ENCODE measurements around the gene WIPF1. TPM values are rescaled to one million over a fixed set of nuclear protein-coding genes. Genes with fewer than 3 reads are reported as not detected.

WIPF1 gene
- total RNA-seq, 1 experiment from 2014 or later: 0.59 TPM

GRCh38 chr2:174594456-174594855 is 3.1 kb downstream of the WIPF1 start:
- Histone ChIP-seq H2AFZ (ENCODE audit: low read depth, low read length, poor library complexity, severe bottlenecking) (no peak overlapping the region), H3K4me1 (ENCODE audit: control insufficient read depth in 1 of 2, insufficient read depth in 2 of 2, low read length in 2 of 2) (no peaks in the 10 kb centered on the region), H3K9ac (ENCODE audit: low read length) (no peak overlapping the region), H4K20me1 (ENCODE audit: insufficient read depth) (no peaks in the 10 kb centered on the region), H3K27ac (ENCODE audit: low read depth, low read length) (no peak overlapping the region), H3K36me3 (ENCODE audit: control insufficient read depth in 1 of 2, insufficient read depth in 2 of 2, low read length in 2 of 2) (no peaks in the 10 kb centered on the region), H3K9me2 (ENCODE audit: insufficient read depth) (no peaks in the 10 kb centered on the region), H3K79me2 (ENCODE audit: insufficient read depth, low read length) (no peaks in the 10 kb centered on the region), H3K4me2 (ENCODE audit: low read length) (no peak overlapping the region), H3K27me3 (ENCODE audit: insufficient read depth, low read length) (no peaks in the 10 kb centered on the region), H3K9me3 (ENCODE audit: control insufficient read depth in 1 of 2, insufficient read depth in 1 of 2, low read depth in 1 of 2, low read length in 2 of 2) (no peaks in the 10 kb centered on the region), H3K4me3 (replicated peaks in 1 of 2; ENCODE audit: low read depth in 1 of 2, low read length in 2 of 2) (no peak overlapping the region)
- ChIA-PET POLR2A (no interaction called here), CTCF (interaction anchor here (2.9 kb wide), 1 partner anchor 9 kb away, joined by 13 read pairs; no protein-coding TSS in a partner anchor), RAD21 (ENCODE audit: low non-redundant PET in 1 of 2, low total read pairs in 2 of 2, uncharacterized antibody in 2 of 2, unreplicated experiment in 2 of 2) (no interaction called here)
- DNase-seq (ENCODE audit: low read depth, low spot score) (no peak), ATAC-seq (no peak)
- TF ChIP-seq ZBTB33 (IDR thresholded peaks at IDR 0.05; ENCODE audit: extremely low read depth, insufficient replicate concordance, low read length): no peak
- no peak for TF ChIP-seq FOSL1 (IDR thresholded peaks at IDR 0.05; ENCODE audit: low read depth)
- TF ChIP-seq POLR2AphosphoS5 (IDR thresholded peaks at IDR 0.05; ENCODE audit: low read depth, low read length): no peak
- no peak for TF ChIP-seq ELF1 (IDR thresholded peaks at IDR 0.05; ENCODE audit: borderline replicate concordance, low read depth)
- no peak for TF ChIP-seq YY1 (IDR thresholded peaks at IDR 0.05; ENCODE audit: extremely low read depth, insufficient replicate concordance, low read depth, low read length)
- no peak for TF ChIP-seq SIN3A (IDR thresholded peaks at IDR 0.05; ENCODE audit: low read depth)
- no peak for TF ChIP-seq EGR1 (IDR thresholded peaks at IDR 0.05; ENCODE audit: low read depth)
- TF ChIP-seq POLR2A (IDR thresholded peaks at IDR 0.05; ENCODE audit: borderline replicate concordance, extremely low read depth, insufficient read depth, insufficient read length): no peak
- no peak for TF ChIP-seq RAD21 (IDR thresholded peaks at IDR 0.05; ENCODE audit: low read depth)
- no peak for TF ChIP-seq TCF7L2 (IDR thresholded peaks at IDR 0.05; ENCODE audit: borderline replicate concordance, extremely low read depth, insufficient read depth, insufficient read length)
- TF ChIP-seq ZFX (IDR thresholded peaks at IDR 0.05): no peak
- intact Hi-C loops (cut with micrococcal nuclease): no loop called here
- BruUV-seq (replicated peaks): no TSS peak

Measured in HCT116 (cell line).